CD4-positive, alpha-beta T cell treated with Interleukin-6 at 100 ng/mL for 8 hours (primary cell): Measurements from ENCODE around the gene DLGAP1.
"Not testable (repeated sequence)": the region's sequence is repeated elsewhere in the genome, so short reads cannot be mapped to it uniquely, and the experiment has no call there.

Source experiments
- DNase-seq: peaks from one replicate; pipeline ENCODE4 v3.0.0-alpha.2; 2020; ENCODE audit warnings: mixed read lengths, low spot score

The DLGAP1 gene

GRCh38 chr18:4385876-4386275 is 69.2 kb downstream of the DLGAP1 start:
- DNase-seq, result no peak

GRCh38 chr18:4384932-4385331 is 70.2 kb downstream of the DLGAP1 start:
- DNase-seq, result no peak

GRCh38 chr18:4374564-4374963 is 80.5 kb downstream of the DLGAP1 start:
- DNase-seq, result no peak

- no peak for DNase-seq
Measured at GRCh38 chr18:4369705-4370104, 85.4 kb downstream of the DLGAP1 start.

DNA sequence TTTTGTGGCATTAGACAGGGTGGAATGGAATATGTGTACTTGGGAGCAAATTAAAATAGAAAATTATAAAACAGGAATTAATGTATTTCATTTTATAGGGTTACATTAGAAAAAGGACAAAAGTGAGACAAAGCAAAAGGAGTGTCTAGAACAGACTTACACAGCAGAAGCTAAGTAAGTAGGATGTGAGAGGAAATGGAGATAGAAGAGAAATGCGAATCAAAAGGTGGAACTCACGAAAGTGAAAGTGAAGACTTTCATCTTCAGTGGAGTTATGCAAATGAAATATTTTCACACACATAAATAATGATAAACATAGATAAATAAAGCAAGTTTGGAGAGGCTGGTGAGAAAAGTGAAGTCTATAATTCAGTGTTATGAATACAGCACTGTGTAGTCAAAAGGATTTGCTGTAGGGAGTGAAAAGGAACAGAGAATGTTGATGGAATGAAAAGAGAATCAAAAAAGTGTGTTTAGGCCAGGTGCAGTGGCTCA is 94.8 kb downstream of the DLGAP1 start:
- DNase-seq, result no peak

DNA sequence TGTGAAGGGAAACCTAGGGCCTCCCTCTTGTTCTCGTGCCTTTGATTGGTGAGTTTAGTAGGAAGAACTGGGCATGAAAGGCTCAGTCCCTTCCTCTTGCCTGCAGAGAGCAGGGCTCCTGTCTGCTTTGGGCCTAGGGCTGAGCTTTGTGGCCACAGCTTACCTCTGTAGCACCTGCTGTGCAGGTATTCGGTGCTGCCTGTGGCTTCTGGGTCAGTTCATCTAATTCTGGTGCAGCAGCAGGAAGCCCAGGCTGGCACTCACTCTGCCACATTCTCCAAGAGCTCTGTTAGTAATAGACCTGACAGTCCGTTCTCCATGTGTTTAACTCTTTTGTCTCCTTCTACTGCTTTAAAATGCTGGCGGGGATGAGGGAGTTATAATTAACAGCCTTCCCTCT is 96.5 kb downstream of the DLGAP1 start:
- no peak for DNase-seq

GRCh38 chr18:4357579-4357978 is 97.5 kb downstream of the DLGAP1 start:
- no peak for DNase-seq

DNA sequence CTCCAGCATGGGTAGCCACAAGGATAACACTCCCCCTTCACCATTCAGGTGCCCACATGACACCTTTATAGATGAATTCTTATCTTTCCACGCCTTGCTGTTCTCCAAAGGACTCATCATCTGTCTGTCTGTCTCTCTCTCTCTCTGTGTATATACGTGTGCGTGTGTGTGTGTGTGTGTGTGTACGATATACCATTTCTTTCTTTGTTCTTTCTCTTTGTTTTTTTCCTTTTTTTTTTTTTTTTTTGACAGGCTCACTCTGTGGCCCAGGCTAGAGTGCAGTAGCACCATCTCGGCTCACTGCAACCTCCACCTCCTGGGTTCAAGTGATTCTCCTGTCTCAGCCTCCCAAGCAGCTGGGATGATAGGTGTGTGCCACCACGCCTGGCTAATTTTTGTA is 98.2 kb downstream of the DLGAP1 start:
- no peak for DNase-seq

DNA sequence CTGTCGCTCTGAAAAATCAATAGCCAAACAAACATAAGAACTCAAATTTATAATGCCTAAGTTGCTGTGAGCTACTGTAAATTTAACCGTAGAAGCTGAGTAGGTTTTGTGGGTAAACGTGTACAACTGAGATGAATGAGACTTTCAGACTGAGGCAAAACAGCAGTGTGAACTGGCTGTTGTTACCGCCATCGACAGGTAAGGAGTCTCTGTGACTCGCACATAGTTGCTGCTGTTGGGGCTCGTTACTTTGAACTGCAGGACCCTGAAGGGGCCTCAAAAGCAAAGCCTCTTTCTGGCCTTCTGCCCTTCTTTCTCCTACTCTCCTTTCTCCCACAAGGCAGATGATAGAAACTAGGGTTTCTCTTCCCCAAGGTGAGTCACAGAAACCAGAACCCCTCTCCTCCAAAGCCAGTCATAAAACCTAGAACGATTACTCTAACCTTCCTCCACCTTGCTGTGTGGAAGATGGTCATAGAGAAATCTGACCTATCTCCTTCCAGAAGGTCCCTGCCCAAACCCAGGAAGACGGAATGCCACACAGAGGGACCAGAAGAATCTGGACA is 101.2 kb downstream of the DLGAP1 start:
- DNase-seq, result no peak

DNA sequence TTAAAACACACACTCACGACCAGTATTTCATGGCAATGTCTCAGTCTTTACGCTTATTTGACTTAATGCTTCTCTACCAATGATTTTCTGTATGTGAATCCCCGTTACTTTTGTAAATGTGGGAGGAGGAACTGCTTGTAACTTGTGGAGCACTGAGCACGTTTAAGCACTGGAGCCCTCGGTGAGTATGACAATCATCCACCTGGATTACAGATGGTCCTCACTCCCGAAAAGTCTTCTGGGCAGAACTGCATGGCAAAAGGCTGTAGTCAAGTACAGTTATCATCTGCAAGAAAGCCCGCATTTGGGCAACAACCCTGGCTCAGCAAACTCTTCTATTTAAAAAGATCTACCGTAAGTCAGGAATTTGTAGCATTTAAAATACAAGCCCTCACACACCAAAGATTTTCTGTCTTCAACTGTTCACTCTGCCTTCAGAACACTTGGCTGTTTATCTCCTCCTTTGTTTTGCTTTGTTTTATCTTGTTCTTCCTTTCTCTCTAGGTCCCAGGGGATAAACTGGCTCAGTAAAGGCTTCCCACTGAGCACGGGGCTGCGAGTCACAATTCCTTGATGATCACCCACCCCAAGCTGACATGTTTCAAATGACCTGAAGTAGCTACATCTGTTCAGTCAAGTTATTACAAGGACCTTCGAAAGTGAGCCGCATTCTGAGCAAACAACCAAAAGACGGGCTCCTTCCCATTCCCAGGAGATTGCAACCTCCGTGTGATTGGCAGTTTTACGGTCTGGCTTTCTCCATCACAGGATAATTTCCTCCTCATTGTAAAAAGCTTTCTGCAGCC is 102.2 kb downstream of the DLGAP1 start:
- no peak for DNase-seq

DNA sequence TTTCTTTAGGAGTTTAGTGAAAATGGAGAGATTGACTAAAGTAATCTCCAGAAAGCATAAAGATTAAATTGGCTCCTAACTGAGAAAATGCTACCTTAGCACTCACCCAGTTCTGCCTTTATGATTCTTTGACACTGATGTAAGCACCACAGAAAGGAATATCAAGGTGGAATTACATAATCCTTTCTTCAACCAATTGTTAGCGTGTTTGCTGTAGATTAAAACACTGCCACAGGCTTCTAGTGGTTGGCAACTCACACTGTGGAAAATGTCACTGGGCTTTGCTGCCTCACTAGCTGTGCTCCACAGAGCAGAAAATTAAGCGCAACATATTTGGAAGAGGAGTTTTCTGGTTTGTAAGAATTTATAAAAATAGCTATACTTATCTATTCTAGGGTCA is 104.1 kb downstream of the DLGAP1 start:
- no peak for DNase-seq

- no peak for DNase-seq
Measured at GRCh38 chr18:4335386-4335785, 119.7 kb downstream of the DLGAP1 start.

DNA sequence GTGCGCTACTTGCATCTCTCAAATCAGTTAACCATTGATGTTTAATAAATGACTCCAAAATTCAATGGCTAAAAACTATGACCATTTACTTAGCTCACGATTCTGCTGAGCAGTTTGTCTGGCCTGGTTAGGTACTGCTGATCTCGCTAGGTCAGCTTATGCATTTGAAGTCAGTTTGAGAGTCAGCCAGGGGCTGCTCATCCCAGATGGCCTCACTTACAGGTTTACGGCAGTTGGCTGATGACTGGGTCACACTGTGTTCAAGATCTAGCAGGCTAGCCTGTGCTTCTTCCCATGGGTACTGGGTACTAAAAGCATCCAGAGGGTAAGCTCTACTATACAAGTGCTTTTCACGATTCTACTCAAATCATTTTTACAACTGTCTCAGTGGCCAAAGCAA is 122.1 kb downstream of the DLGAP1 start:
- DNase-seq, result no peak

- no peak for DNase-seq
Measured at GRCh38 chr18:4319738-4320677, 135.1 kb downstream of the DLGAP1 start.

- no peak for DNase-seq
Measured at GRCh38 chr18:4318311-4318710, 136.8 kb downstream of the DLGAP1 start.

- DNase-seq, result not testable (repeated sequence)
Measured at GRCh38 chr18:4311945-4312344, 143.2 kb downstream of the DLGAP1 start.

DNA sequence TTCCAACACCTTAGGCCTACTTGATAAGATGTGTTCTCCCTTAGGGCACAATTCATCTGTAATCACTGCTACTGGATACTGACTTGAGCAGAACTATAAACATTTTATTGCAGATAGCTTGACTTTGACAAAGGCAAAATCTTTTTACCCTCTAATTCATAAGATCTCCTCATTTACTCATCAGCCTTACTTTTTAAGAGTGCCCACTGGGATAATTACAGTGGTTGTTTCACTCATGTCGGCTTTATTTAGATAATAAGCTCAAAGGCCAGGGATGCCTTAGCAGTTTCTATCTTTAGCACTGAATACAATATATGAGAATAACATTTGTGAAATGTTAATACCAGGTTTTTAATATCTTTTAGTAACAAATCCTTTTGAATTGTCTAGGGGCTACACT is 144.0 kb downstream of the DLGAP1 start:
- no peak for DNase-seq

DNA sequence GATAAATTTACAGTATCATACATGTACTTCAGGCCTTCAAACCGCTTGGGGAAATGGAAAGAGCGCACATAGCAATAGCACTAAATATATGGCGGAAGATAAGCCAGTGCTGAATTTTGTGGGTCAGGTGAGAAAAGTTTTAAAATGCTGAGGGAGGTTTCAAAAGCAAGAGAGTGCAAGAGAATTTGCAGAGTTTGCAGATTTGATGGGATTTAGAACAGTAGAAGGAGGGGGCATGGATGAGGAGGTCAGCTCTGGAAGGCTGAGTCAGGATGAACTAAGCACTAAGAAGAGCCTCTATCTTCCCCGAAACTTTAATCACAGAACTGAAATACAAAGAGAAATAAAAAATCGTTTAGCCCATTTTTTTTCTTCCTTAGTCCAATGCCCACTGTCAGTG is 145.9 kb downstream of the DLGAP1 start:
- DNase-seq, result no peak

DNA sequence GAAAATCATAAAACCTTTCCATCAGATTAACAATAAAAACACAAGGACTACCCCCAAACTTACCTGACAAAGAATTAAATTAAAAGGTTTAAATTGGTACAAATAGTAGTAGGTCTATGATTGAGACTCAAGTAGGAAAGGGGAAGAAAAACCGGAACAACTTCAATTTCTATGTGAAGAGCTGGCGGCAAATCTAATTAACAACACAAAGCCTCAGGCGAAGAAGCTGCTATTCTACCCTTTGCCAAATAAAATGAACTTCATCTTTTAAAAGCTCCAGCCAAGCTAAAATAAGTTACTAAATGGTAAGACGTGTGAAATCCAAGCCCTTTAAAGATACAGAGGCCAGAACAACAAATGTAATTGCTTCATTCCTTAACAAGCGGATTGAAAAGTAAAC is 146.5 kb downstream of the DLGAP1 start:
- DNase-seq, result no peak

DNA sequence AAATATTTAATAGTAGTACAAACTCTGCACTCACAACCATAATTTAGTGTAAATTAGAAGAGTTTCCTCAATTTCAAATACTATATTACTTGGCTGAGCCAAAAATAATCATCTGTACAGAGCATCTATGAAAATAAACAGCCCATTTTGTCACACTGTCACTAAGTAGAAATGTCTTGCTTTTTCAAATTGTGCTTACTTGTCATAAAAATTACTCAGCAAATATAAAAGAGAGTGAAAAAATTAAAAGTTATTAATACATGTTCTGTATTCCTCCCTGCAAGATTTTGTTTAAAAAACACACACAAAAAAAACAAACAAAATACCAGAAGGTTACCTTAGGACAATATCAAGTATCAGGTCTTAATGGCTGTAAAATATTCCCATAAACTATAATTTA is 155.7 kb downstream of the DLGAP1 start:
- DNase-seq, result no peak

DNA sequence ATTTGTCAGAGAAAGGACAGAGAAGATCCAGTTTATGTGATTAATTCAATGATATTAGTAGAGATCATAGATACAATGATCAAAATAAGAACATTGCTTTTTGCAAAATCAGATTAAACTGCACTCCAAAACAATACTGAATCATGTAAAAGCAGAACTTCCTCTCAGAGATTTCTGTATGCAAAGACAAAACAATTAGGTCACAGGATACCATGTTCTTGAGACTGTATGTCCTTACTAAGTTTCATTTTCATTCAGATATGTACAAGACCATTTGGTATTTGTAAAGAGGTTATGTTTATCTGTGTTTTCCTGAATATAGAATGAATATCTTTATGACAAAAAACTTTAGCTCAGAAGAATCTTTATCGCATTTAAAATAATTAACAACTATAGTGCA is 161.8 kb downstream of the DLGAP1 start:
- no peak for DNase-seq

DNA sequence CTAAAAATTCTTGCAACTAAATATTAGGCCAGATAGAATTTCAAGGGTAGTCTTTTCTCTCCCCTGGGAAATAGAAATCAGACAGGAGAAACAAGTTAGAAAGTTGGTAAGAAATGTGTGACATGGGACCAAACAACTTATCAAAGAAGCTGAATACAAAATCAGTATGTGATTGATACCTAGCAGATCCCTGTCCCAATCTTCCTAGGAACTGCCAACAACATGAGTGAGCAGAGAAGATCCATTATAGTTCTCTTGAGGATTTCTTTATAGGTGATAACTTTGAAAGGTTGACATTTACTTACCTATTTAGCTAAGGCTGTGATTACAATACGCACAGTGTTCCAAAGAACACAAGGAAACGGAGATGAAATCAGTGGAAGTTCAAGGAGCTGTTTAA is 162.4 kb downstream of the DLGAP1 start:
- DNase-seq, result no peak

DNA sequence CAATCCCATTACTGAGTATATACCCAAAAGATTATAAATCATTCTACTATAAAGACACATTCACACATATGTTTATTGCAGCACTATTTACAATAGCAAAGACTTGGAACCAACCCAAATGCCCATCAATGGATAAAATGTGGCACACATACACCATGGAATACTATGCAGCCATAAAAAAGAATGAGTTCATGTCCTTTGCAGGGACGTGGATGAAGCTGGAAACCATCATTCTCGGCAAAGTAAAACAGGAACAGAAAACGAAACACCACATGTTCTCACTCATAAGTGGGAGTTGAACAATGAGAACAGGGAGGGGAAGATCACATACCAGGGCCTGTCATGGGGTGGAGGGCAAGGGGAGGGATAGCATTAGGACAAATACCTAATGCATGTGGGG is 167.8 kb downstream of the DLGAP1 start:
- not testable (repeated sequence) for DNase-seq
